Body of pancreas (tissue), 4 donors: Measurements from ENCODE around the gene PPIP5K1.

Experiments
- POLR2A ChIP-seq, 3 donors: fragments of 450-650 bp; IDR thresholded peaks; one replicate each; pipeline ENCODE4 v1.6.1; 2016; ENCODE audit warnings: antibody characterized with exemption in 3 of 3, mild to moderate bottlenecking in 2 of 3
- TF ChIP-seq, protein P1 (sequence below), 7 experiments: fragments of 450-650 bp in 4 of 7; fragments of 200-600 bp in 3 of 7; sonication (generic) in 3 of 7; IDR thresholded peaks; one replicate each; pipeline ENCODE4 v1.5.1; 2016 to 2019; ENCODE audit warnings: antibody characterized with exemption in 7 of 7

- TF ChIP-seq POLR2A (IDR thresholded peaks at IDR 0.05) = no peak
- TF ChIP-seq, protein P1, sequence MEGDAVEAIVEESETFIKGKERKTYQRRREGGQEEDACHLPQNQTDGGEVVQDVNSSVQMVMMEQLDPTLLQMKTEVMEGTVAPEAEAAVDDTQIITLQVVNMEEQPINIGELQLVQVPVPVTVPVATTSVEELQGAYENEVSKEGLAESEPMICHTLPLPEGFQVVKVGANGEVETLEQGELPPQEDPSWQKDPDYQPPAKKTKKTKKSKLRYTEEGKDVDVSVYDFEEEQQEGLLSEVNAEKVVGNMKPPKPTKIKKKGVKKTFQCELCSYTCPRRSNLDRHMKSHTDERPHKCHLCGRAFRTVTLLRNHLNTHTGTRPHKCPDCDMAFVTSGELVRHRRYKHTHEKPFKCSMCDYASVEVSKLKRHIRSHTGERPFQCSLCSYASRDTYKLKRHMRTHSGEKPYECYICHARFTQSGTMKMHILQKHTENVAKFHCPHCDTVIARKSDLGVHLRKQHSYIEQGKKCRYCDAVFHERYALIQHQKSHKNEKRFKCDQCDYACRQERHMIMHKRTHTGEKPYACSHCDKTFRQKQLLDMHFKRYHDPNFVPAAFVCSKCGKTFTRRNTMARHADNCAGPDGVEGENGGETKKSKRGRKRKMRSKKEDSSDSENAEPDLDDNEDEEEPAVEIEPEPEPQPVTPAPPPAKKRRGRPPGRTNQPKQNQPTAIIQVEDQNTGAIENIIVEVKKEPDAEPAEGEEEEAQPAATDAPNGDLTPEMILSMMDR (IDR thresholded peaks at IDR 0.05) = no peak
These were observed 70.8 kb downstream of the PPIP5K1 start for GRCh38 chr15:43519196-43519595.
